NCI-H1048 (cell line): ENCODE results near the gene PPP2R2B.
"Not testable (repeated sequence)": the region's sequence is repeated elsewhere in the genome, so short reads cannot be mapped to it uniquely, and the experiment has no call there.

Source experiments
- DNase-seq: peaks from one replicate; lab custom pipeline; 2025; lab: John Stamatoyannopoulos, UW

PPP2R2B gene

DNA sequence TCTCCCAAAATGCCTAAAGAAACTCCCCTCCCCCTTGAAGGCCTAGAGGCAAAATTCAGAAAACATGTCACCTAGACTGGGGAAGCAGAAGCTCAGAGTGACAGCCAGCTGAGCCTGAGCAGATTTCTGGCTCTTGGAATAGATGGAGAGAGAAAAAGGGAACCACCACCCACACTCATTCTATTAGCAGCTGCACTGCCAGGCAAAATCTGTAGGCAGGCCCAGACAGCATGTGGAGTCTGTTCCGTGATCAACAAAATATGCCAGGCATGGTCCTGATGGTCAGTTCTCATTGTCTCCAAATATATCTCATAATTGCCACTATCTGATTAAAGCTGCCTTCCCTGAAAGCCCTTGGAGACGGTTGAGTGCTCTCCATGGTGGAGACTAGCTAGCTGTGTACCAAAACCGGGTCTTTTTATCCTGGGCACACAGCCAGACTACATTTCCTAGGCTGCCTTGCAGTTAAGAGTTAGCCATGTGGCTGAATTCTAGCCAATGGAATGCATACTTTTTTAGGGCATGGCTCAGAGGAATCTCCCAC lies 230.8 kb downstream of the PPP2R2B start:
- no peak for DNase-seq

DNA sequence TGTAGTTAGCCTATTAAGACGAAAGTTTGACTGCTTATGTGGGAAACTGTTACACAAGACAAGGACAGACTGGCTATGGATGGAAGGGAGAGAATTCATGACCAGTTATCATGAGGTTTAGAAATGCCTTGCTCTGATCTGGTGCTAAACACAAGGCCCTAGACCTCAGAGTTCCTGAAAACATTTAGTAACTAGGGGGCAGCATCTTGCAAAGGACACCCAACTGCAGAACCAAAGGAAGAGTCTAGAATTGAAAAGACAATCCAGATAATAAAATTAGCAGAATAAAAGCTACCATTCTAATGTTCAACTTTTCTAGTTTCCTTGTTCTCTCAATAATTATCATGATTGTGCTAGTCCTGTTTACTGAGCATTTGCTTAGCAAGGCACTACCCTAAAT lies 232.1 kb downstream of the PPP2R2B start:
- no peak for DNase-seq

GRCh38 chr5:146645342-146645741 lies 233.2 kb downstream of the PPP2R2B start:
- DNase-seq: no peak

GRCh38 chr5:146644831-146645230 lies 233.7 kb downstream of the PPP2R2B start:
- DNase-seq: no peak

GRCh38 chr5:146643776-146644175 lies 234.8 kb downstream of the PPP2R2B start:
- DNase-seq: no peak

DNA sequence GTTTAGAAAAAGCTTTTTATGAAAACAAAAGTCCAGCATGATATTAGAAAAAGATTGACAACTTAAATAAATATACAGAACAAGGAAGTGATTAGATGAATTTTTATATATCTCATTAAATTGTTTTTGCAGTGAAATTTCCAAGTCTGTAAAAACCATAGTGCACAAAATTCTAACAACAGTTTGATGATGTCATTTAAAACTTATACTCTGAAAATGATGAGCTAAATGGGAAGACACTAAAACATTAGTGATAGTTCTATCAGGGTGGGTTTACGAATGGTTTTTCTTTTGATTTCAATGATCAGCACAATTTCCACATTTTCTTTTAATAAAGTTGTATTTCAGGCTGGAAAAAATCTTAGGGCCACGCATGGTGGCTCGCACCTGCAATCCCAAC lies 236.1 kb downstream of the PPP2R2B start:
- no peak for DNase-seq

GRCh38 chr5:146641941-146642340 lies 236.6 kb downstream of the PPP2R2B start:
- no peak for DNase-seq

- no peak for DNase-seq
Measured at GRCh38 chr5:146640285-146640896, 238.2 kb downstream of the PPP2R2B start.

DNA sequence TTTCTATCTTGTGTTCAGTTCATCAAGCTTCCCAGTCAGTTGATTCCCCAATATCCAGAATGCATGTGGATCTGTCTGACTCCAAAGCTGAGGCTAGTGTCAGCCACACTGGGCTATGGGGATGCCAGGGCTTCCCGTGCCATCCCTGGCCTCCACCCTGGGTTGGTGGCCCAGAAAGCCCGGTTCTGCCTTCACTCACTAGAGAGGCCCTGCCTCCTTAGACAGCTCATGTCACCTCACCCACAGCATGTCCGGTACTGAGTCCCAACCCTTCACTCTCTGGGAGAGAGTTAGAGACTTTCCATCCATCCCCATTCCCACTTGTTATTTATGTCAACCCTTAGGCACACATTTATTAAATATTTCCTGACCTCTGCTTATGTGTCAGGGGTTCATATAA lies 243.1 kb downstream of the PPP2R2B start:
- no peak for DNase-seq

- no peak for DNase-seq
Measured at GRCh38 chr5:146633323-146633764, 245.2 kb downstream of the PPP2R2B start.

DNA sequence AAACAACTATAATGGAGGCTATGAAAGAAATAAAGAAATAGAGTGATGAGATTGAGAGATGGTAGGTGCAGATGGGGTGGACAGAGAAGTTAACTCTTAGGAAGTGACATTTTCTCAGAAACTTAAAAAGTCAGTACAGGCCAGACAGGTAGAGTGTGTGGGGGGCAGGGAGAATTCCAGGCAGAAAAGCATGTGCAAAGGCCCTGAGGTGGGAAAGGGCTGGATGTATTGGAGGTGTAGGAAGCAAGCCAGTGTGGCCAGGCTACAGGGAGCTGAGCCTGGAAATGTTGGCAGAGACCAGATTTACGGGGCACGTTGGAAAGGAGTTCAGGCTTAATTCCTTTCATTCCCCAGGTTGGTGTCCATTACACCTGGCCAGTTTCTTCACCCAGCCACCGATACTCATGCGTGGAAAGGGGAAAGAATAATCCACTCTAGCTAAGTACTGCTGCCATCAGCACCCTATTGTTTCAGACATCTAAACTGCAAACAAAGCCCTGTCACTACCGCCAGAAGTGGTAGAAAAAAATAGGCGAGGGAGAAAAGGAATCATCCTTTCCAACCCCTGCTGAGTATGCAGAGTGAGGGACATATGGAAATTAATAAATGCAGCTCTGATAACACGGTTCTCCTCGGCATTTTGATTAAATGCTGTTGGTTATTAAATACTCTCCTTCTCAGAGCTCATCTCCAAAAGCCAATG lies 245.8 kb downstream of the PPP2R2B start:
- no peak for DNase-seq

- DNase-seq: no peak
Measured at GRCh38 chr5:146630472-146630871, 248.1 kb downstream of the PPP2R2B start.

- DNase-seq: no peak
Measured at GRCh38 chr5:146628950-146629349, 249.6 kb downstream of the PPP2R2B start.

DNA sequence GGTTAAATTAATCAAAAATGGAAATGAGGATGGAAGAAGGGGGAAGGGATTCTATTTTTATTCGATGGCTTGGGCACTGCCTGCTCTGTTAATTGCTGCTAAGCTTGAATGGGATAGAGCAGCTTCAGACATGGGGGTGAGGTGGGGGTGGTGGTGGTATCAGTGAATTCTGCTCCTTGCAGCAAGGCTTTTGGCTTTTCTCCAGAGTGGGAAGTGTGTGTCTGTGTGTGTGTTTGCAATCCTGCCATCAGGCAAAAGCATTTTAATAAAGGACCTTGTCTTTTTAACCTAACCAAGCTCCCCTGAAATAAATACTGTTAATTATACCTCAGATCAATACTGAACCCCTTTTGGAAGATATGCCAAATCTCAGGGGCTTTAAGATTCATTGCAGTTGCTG lies 251.6 kb downstream of the PPP2R2B start:
- no peak for DNase-seq

GRCh38 chr5:146624179-146624578 lies 254.4 kb downstream of the PPP2R2B start:
- DNase-seq: no peak

DNA sequence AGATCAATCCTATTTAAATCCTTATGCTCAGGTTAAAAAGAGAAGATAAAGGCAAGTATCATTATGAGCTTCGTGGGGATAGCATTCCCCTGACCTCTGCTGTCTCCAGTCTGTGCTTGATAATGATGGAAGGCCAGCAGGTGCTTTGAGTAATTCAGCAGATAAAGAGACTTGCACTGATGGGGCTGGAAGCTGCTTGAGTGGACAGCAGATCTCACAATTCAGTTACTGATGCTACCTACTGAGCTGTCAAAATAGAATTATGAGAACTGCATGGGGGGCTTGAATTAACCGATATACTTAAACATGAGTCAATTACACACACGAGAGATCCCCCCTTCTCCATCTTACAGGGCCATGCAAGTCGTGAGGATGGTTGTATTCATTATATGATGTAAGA lies 254.9 kb downstream of the PPP2R2B start:
- DNase-seq: no peak

DNA sequence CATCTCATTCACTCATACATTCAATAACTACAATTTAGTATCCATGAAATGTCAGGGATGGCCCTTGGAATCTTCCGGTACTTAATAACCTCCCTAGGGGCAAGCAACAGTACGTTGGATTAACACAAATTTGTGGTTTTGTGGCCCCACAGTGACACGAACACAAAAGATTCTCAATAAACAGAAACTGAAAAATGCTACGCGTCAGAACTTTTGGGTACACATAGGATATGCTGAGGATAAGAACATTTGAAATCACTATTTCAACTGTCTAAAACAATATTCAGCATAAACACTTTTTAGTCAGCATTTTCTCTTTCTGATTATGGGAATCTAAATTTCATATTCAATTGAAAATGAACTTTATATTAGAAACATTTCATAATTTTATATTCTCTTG lies 255.5 kb downstream of the PPP2R2B start:
- no peak for DNase-seq

- DNase-seq: no peak
Measured at GRCh38 chr5:146622391-146622790, 256.2 kb downstream of the PPP2R2B start.

GRCh38 chr5:146620669-146621051 lies 257.9 kb downstream of the PPP2R2B start:
- no peak for DNase-seq

- DNase-seq: no peak
Measured at GRCh38 chr5:146620031-146620668, 258.4 kb downstream of the PPP2R2B start.

DNA sequence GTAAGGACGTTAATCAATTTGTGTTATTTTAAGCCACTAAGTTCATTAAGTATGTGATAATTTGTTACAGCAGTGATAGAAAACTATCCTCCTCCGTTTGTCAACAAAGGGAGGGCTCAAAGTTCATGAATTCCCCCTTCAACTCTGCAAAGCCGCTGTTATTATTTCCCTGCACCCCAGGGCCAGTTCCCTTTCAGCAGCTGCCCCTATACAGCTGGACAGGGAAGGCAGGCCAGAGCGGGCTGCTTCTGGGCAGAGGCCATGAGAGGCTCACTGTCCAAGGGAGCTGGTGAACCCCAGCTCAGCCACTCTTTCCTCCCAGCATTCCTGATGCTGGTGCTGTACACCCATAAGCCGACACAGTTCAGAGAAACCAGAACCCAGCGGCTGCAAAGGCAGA lies 260.1 kb downstream of the PPP2R2B start:
- no peak for DNase-seq

- not testable (repeated sequence) for DNase-seq
Measured at GRCh38 chr5:146609731-146610130, 268.8 kb downstream of the PPP2R2B start.

GRCh38 chr5:146607659-146608332 lies 270.8 kb downstream of the PPP2R2B start:
- no peak for DNase-seq
